ENCODE results near the gene SRSF3. TPM values are rescaled to one million over a fixed set of nuclear protein-coding genes. Genes with fewer than 3 reads are reported as not detected.

Gene SRSF3
- total RNA-seq, 2 experiments from 2014 or later: 316 to 539 TPM

DNA sequence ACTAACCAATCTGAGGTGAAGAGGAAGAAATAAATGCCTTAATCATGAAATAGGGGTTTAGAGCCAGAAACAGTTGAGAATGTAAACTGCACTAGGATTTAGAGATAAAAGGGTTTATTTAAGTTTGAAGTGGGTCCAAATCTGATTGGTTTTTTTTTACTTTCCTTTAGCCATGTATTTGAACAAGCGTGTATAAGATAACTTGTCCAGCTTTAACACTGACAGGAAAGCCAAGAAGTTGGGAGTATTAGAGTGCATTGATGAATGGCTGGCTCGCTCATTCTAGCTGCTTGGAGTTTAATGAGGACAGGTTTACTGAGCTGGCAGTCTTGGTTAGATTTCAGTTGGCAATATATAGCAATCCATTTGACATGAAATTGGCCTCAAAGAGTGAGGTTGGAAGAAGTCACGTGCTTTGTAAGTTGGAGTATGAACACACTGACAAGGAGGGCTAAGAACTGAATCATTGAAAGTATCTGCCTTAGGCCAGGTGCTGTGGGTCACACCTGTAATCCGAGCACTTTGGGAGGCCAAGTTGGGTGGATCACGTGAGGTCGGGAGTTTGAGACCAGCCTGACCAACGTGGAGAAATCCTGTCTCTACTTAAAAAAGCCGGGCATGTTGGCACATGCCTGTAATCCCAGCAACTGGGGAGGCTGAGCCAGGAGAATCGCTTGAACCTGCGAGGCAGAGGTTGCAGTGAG is 13.7 kb downstream of the SRSF3 start:
- ChIA-PET CTCF (ENCODE audit: unreplicated experiment) (interaction anchor here (1.1 kb wide), 1 partner anchor 151 kb away, joined by 3 read pairs; no protein-coding TSS in a partner anchor), POLR2A (interaction anchor here (0.6 to 2.8 kb wide), 7 partner anchors 8 to 84 kb away, joined by 3 to 15 read pairs (median 5); no protein-coding TSS in a partner anchor)
- no peaks in the 10 kb centered on the region for H3K9me3 ChIP-seq (ENCODE audit: low read length)
- H3K9me2 ChIP-seq (ENCODE audit: insufficient read depth, low read length): no peaks in the 10 kb centered on the region
- no peak for DNase-seq (ENCODE audit: low spot score)
- H3K27ac ChIP-seq (ENCODE audit: low read depth, low read length, poor library complexity, severe bottlenecking): no peak overlapping the region
- intact Hi-C loops (cut with micrococcal nuclease; ENCODE audit: unreplicated experiment): no loop called here
- BruUV-seq (replicated peaks): no TSS peak
- TF ChIP-seq EZH2phosphoT487 (IDR thresholded peaks at IDR 0.05; ENCODE audit: borderline replicate concordance, low read depth, low read length): no peak
- TF ChIP-seq, protein P1, sequence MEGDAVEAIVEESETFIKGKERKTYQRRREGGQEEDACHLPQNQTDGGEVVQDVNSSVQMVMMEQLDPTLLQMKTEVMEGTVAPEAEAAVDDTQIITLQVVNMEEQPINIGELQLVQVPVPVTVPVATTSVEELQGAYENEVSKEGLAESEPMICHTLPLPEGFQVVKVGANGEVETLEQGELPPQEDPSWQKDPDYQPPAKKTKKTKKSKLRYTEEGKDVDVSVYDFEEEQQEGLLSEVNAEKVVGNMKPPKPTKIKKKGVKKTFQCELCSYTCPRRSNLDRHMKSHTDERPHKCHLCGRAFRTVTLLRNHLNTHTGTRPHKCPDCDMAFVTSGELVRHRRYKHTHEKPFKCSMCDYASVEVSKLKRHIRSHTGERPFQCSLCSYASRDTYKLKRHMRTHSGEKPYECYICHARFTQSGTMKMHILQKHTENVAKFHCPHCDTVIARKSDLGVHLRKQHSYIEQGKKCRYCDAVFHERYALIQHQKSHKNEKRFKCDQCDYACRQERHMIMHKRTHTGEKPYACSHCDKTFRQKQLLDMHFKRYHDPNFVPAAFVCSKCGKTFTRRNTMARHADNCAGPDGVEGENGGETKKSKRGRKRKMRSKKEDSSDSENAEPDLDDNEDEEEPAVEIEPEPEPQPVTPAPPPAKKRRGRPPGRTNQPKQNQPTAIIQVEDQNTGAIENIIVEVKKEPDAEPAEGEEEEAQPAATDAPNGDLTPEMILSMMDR (conservative IDR thresholded peaks at IDR 0.05; ENCODE audit: low read length): no peak
- H2AFZ ChIP-seq (ENCODE audit: low read length): no peak overlapping the region
- H3K4me1 ChIP-seq (ENCODE audit: insufficient read depth, low read length, poor library complexity, severe bottlenecking): peaks cover 3% of the 10 kb centered on the region
- H3K4me2 ChIP-seq (ENCODE audit: low read length): no peak overlapping the region
- peaks cover 31% of the 10 kb centered on the region for H3K79me2 ChIP-seq (ENCODE audit: insufficient read depth, low read depth, low read length)
- peaks cover 99% of the 10 kb centered on the region for H3K36me3 ChIP-seq (ENCODE audit: insufficient read depth, low read length)
- H4K20me1 ChIP-seq (ENCODE audit: insufficient read depth, low read length): peaks cover 38% of the 10 kb centered on the region
- no peak overlapping the region for H3K4me3 ChIP-seq (ENCODE audit: low read depth, low read length, poor library complexity, severe bottlenecking)

DNA sequence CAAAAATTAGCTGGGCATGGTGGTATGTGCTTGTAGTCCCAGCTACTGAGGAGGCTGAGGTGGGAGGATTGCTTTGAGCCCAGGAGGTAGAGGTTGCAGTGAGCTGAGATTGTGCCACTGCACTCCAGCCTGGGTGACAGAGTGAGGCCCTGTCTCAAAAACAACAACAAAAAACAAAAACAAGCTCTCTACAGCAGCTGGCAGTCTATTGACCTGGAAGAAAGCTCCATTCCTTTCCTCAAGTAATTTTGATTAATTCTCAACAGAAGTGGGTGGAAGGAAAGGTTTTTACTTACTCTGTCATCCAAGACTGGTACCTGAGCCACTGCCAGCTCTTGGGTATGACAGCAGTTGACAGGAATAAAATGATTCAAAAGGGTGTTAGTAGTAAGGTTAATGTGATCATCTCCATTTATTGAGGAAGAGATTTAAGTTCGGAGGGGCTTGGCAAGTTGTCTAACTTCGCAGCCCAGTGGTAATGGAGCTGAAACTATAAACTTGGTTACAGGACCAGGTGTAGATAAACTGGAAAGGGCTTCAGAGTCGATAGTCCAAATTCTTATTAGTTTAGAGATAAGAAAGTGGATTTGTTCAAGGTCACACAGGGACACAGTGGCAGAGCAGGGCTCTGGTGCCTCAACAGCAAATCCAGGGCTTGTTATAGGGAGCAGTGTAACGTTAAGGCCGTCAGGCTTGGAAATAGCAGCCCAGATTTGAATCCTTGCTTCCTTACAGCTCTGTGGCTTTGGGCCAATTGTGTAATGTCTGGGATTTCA is 14.8 kb downstream of the SRSF3 start:
- Histone ChIP-seq H4K20me1 (ENCODE audit: insufficient read depth, low read length) (peaks cover 26% of the 10 kb centered on the region), H3K4me1 (ENCODE audit: insufficient read depth, low read length, poor library complexity, severe bottlenecking) (no peaks in the 10 kb centered on the region), H3K79me2 (ENCODE audit: insufficient read depth, low read depth, low read length) (peaks cover 19% of the 10 kb centered on the region; the same call in 1 of the 2 replicates), H3K4me3 (ENCODE audit: low read depth, low read length, poor library complexity, severe bottlenecking) (no peak overlapping the region), H3K36me3 (ENCODE audit: insufficient read depth, low read length) (peaks cover 96% of the 10 kb centered on the region), H3K9me3 (ENCODE audit: low read length) (no peaks in the 10 kb centered on the region), H3K4me2 (ENCODE audit: low read length) (no peak overlapping the region), H3K9me2 (ENCODE audit: insufficient read depth, low read length) (no peaks in the 10 kb centered on the region), H3K27ac (ENCODE audit: low read depth, low read length, poor library complexity, severe bottlenecking) (no peak overlapping the region), H2AFZ (ENCODE audit: low read length) (no peak overlapping the region)
- BruUV-seq (replicated peaks): no TSS peak
- no peak for TF ChIP-seq EZH2phosphoT487 (IDR thresholded peaks at IDR 0.05; ENCODE audit: borderline replicate concordance, low read depth, low read length)
- TF ChIP-seq, protein P1 (conservative IDR thresholded peaks at IDR 0.05; ENCODE audit: low read length): no peak
- intact Hi-C loops (cut with micrococcal nuclease; ENCODE audit: unreplicated experiment): no loop called here
- DNase-seq (ENCODE audit: low spot score): no peak
- CTCF ChIA-PET (ENCODE audit: unreplicated experiment): interaction anchor here (0.6 to 1.1 kb wide), 2 partner anchors 44 to 150 kb away, joined by 3 read pairs; no protein-coding TSS in a partner anchor
- POLR2A ChIA-PET: interaction anchor here (0.7 to 2.8 kb wide), 6 partner anchors 8 to 85 kb away, joined by 3 to 15 read pairs (median 4); no protein-coding TSS in a partner anchor

All from OCI-LY7 (cell line).